Left ventricle myocardium superior (tissue), 1 donor: ENCODE measurements around the gene ZRANB2. TPM values are rescaled to one million over a fixed set of nuclear protein-coding genes. Genes with fewer than 3 reads are reported as not detected.

Experiments used
- ATAC-seq: fragments of 200-7000 bp; cut with Tn5 transposase; one replicate; pipeline ENCODE4 v1.9.1; 2020; ENCODE audit warnings: mild to moderate bottlenecking, moderate library complexity
- DNase-seq: peaks from one replicate; pipeline ENCODE4 v3.0.0-alpha.2; 2020
- intact Hi-C: fragments of 100-400 bp; cut with micrococcal nuclease; formaldehyde crosslinking; loops from one replicate; pipeline ENCODE4 v1.11.0; 2022
- microRNA-seq: library from miRNA; unstranded; fragments of <30 nt; microRNA quantifications from one replicate; pipeline ENCODE4 v1.2.0, GENCODE V29; 2020; ENCODE audit warnings: borderline number of aligned reads
- total RNA-seq: library from RNA; stranded (reverse); fragmentation: NEBNext Ultra II Directional; extraction: Animal tissue kit (Norgen Biotek cat#: 25700); gene quantifications from one replicate; pipeline ENCODE4 v1.2.1, GENCODE V29; 2021
- donor health status: DM: no; HTN: yes; CAD: no; lungs with severe emphysema.

ZRANB2 gene
- total RNA-seq, 1 donor from 2014 or later = 53.8 TPM

GRCh38 chr1:71037066-71037465, 43.8 kb downstream of the ZRANB2 start:
- intact Hi-C loops = no loop called here
- no peak for ATAC-seq
- DNase-seq = no peak

- ATAC-seq (no peak), DNase-seq (no peak)
- intact Hi-C loops = no loop called here
Measured at GRCh38 chr1:71033136-71033535, 47.7 kb downstream of the ZRANB2 start.

GRCh38 chr1:71031426-71031825, 49.4 kb downstream of the ZRANB2 start:
- no peak for DNase-seq
- intact Hi-C loops = no loop called here
- no peak for ATAC-seq

DNA sequence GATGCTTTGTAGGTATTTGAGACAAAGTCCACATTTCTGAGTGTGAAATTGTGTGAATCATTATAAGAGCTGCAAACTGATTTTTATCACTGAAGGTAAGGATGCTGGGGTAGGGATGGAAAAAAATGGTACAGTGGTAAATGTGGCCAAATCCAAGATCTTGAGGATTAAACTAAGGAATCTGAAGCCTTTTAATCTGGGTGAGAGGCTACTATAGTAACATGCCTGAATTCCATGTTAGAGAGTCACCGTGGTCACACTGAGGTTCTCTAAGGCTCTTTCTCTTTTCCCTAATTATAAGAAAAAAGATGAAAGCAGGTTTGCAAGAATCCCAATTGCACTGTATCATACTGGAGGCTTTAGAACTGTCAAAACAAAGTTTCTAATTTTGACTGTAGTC, 50.8 kb downstream of the ZRANB2 start:
- DNase-seq (no peak), ATAC-seq (no peak)
- intact Hi-C loops = no loop called here

DNA sequence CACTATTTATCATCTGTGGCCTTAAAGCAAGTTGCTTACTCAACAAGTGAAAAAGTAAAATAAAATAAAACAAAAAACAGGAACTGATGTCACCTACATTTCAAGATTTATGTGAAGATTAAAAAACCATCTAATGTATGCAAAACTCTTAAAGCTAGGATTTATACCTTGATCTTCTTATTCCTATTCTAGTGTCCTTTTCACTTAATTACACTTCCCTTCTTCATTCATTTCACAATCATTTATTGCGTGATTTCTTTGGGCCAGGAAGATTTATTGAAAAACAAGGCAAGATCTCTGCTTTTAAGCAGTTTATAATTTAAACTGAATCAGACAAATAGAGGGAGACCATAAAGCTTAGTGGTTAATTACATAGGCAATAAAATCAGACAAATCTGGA, 51.9 kb downstream of the ZRANB2 start:
- DNase-seq (no peak), ATAC-seq (no peak)
- intact Hi-C loops = no loop called here

- intact Hi-C loops = no loop called here
- DNase-seq = no peak
- no peak for ATAC-seq
Measured at GRCh38 chr1:71027991-71028390, 52.8 kb downstream of the ZRANB2 start.

DNA sequence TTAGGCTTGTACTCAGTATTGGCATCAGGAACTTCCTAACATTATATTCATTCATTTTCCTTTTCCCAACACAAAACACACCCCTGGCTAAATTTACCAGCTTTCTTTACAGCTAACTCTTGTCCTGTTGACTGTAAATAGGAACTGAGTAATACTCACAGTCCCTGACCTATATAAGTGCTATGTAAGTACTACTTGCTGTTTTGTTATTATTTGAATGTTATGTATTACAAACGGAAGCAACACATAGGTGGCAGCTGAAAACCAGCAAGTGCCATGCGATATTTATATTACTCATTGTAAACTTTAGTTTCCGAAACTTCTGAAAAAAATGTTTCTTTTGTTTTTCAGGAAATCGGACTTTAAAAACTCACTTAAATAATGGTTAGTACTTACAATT, 54.7 kb downstream of the ZRANB2 start:
- DNase-seq = no peak
- intact Hi-C loops = no loop called here
- ATAC-seq = no peak

DNA sequence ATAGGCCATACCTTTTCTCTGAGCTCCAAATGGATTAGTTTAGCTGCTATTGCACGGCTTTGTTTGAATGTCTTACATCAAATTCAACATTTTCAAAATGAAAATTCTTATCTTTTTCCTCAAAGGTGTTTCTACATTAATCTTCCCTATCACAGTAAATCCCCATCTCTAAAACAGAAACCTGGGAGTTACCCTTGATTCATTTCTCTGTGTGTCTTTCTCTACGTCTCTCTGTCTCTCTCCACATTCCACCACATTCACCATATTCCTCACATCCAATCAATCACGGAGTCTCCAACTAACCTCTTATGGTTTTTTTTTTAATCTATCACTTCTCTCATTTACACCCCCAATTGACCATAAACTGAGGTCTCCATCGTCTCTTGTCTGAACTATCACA, 57.3 kb downstream of the ZRANB2 start:
- intact Hi-C loops = no loop called here
- ATAC-seq = no peak
- DNase-seq = no peak

DNA sequence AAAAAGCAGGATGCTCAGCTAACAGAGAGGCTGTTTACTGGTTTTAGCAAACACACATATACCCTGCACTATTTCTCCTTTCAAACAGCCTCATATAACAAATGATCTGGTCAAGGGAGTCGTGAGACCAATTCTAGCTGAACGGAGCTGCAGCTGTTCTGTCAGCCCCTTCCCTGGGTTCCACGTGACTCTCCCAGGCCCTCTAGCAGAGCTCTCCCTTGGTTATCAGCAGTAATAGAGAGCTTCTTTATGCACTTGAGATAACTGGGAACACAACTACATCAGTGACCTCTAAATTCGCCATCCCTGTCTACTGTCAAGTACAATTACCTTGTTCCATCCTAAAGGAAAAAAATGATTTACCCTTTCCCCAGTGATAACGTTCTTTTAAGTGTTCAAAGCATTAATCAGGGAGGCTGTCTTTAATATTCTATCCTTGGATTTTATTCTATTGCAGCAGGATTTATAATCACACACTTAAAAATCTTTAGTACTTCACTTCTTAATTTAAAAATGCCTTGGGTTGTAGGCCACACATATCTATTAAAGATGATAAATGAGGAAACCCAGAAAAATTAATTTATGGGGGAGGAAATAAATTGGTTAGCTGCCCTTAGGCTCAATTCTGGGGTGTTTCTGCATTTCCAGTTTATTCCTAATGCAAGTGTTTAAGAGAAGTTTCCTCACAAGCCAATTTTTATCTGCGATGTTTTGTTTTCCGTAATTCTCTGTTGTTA, 61.4 kb downstream of the ZRANB2 start:
- intact Hi-C loops = no loop called here
- peak; percentile 26 for DNase-seq
- peak; percentile 99 for ATAC-seq

DNA sequence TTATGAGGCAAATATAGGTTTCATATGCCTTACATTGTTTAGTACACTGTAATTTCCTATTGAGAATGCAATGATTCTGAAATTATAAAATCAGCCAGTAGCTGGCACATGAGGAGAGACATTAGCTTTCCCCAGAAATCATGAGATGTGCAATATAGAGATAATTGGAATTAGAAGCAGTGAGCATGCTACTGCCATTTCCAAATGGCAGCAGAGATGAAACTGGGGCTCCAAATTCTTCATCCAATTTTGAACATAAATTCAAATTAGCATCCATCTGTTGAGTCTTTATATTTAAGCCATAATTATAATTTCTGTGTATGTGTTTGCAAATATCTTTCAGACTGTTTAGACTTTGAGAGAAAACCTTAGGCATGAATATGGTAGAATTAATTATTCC, 62.0 kb downstream of the ZRANB2 start:
- ATAC-seq (no peak), DNase-seq (no peak)
- intact Hi-C loops = no loop called here

DNA sequence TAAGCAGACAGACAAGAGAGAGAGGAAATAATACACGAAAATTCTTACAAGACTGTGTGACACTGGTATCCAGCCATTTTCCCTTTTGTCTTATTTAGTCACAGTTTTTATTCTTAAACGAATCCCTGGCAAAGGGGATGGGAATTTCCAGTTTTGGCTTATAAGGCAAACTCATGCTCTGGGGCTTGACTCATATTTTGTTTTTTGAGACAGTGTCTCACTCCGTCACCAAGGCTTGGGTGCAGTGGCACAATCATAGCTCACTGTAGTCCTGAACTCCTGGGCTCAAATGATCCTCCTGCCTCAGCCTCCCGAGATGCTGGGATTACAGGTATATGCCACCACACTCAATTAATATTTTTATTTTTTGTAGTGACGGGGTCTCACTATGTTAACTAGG, 65.1 kb downstream of the ZRANB2 start:
- no peak for DNase-seq
- ATAC-seq = no peak
- intact Hi-C loops = no loop called here

DNA sequence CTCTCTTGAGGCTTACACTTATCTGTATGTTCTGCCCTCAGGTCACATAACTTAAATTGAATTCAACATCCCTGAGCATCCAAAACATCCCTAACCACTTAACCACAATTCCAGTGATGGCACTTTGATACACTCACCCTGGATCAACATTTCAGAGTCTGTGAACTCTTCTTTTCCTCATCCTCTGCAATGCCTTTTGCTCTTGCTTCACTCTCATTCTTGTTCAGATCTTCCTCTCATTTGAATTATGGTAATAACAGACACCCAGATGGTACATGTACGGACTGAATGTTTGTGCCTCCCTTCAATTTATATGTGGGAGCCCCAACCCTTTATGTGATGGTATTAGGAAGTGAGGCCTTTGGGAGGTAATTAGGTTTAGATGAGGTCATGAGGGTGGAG, 66.7 kb downstream of the ZRANB2 start:
- intact Hi-C loops = no loop called here

More for the DNA sequence above, 66.7 kb downstream of the ZRANB2 start:
- ATAC-seq = no peak
- DNase-seq = no peak

Small RNAs within 50 kb of the gene (microRNA-seq; reads per million reads assigned to microRNA genes)
- gene MIR186 = 263 reads per million, percentile 58 among the genes with 10 or more reads in this experiment

Other genes with a start within 250 kb of the ZRANB2 start
- gene PTGER3, start 33.2 kb downstream of the ZRANB2 start, total RNA-seq = 3.3 TPM